GM12878 (cell line): Measurements from ENCODE around the gene C6orf89.

Experiments used
- CHD2 ChIP-seq: IDR thresholded peaks from 2 replicates; pipeline ENCODE4 v1.6.1; 2011; ENCODE audit warnings: low read depth, low read length, improper control_type of control experiment, borderline replicate concordance
- SMAD1 ChIP-seq: fragments of 450-650 bp; IDR thresholded peaks from 2 replicates; pipeline ENCODE4 v1.6.1; 2018; ENCODE audit warnings: mild to moderate bottlenecking, low read depth; ENCODE audit not compliant: partially characterized antibody
- SMARCA5 ChIP-seq: fragments of 450-650 bp; IDR thresholded peaks from 2 replicates; pipeline ENCODE4 v1.6.1; 2017; ENCODE audit warnings: mild to moderate bottlenecking

GRCh38 chr6:36874443-36875249 lies 11.1 kb upstream of the C6orf89 start, which contains the start of gene PPIL1:
- peak; percentile 75; the same call in 1 of the 2 replicates for TF ChIP-seq SMARCA5
- peak; percentile 48; the same call in 1 of the 2 replicates for TF ChIP-seq CHD2
- TF ChIP-seq SMAD1 = peak; percentile 44
